CD4-positive, alpha-beta T cell treated with Interleukin-15 for 4 hours (primary cell): Measurements from ENCODE around the gene MFSD12.

Source experiments
- DNase-seq: peaks from one replicate; pipeline ENCODE4 v3.0.0-alpha.2; 2020; ENCODE audit warnings: low spot score

MFSD12 gene

GRCh38 chr19:3555653-3556422, 1.5 kb downstream of the MFSD12 start:
- DNase-seq, result no peak

- peak; percentile 49 for DNase-seq
These were observed 2.9 kb downstream of the MFSD12 start for GRCh38 chr19:3554254-3555083.

GRCh38 chr19:3551792-3552095, 5.6 kb downstream of the MFSD12 start:
- no peak for DNase-seq

GRCh38 chr19:3550947-3551791, 6.2 kb downstream of the MFSD12 start:
- DNase-seq, result no peak

- DNase-seq, result no peak
These were observed 7.6 kb downstream of the MFSD12 start for GRCh38 chr19:3549816-3550215.

GRCh38 chr19:3548606-3549005, 8.8 kb downstream of the MFSD12 start:
- DNase-seq, result no peak

GRCh38 chr19:3547767-3548282, 9.6 kb downstream of the MFSD12 start:
- no peak for DNase-seq

- DNase-seq, result peak; percentile 16
These were observed 10.1 kb downstream of the MFSD12 start for GRCh38 chr19:3547301-3547731.

GRCh38 chr19:3546119-3546518, 11.3 kb downstream of the MFSD12 start:
- no peak for DNase-seq

GRCh38 chr19:3545669-3546034, 11.7 kb downstream of the MFSD12 start:
- DNase-seq, result no peak

GRCh38 chr19:3544742-3545668, 12.4 kb downstream of the MFSD12 start:
- DNase-seq, result peak; percentile 75

- no peak for DNase-seq
These were observed 13.4 kb downstream of the MFSD12 start for GRCh38 chr19:3544058-3544376.

- no peak for DNase-seq
These were observed 14.0 kb downstream of the MFSD12 start for GRCh38 chr19:3543150-3544057.

- no peak for DNase-seq
These were observed 17.6 kb downstream of the MFSD12 start for GRCh38 chr19:3539756-3540118.

GRCh38 chr19:3538965-3539755, 18.2 kb downstream of the MFSD12 start, which contains the start of gene TEKTIP1:
Gene TEKTIP1 (plus strand): TSS chr19:3539174. CDS start chr19:3539178, 4 bp downstream.
- DNase-seq, result no peak

- DNase-seq, result no peak
These were observed 19.0 kb downstream of the MFSD12 start for GRCh38 chr19:3538258-3538929.

GRCh38 chr19:3537438-3538240, 19.7 kb downstream of the MFSD12 start:
- no peak for DNase-seq

- DNase-seq, result no peak
These were observed 20.3 kb downstream of the MFSD12 start for GRCh38 chr19:3537101-3537437.
